ENCODE data around the gene CLMN.

Gene CLMN

DNA sequence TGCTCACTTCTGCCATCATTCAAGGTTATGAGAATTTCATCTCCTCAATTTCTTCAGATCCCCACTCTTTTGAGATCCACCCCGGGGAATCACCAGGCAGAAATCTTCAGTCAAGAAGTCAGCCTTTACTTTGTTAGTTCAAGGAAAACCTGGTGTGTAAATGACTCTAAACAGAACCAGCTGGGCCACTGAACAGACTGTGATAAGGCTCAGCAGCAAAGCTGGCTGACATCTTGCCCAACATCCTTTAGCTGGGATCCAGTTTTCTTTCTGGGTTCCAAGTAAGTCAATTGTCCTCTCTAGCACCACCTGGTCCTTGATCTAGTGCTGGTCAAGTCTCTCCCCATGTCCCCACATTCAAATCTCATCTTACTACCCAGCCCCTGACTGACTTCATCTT is 11.6 kb downstream of the CLMN start:
- Histone ChIP-seq H3K27ac (no peak overlapping the region), H3K4me3 (no peak overlapping the region)
- DNase-seq (ENCODE audit: low spot score), result no peak
- TF ChIP-seq, protein P1, sequence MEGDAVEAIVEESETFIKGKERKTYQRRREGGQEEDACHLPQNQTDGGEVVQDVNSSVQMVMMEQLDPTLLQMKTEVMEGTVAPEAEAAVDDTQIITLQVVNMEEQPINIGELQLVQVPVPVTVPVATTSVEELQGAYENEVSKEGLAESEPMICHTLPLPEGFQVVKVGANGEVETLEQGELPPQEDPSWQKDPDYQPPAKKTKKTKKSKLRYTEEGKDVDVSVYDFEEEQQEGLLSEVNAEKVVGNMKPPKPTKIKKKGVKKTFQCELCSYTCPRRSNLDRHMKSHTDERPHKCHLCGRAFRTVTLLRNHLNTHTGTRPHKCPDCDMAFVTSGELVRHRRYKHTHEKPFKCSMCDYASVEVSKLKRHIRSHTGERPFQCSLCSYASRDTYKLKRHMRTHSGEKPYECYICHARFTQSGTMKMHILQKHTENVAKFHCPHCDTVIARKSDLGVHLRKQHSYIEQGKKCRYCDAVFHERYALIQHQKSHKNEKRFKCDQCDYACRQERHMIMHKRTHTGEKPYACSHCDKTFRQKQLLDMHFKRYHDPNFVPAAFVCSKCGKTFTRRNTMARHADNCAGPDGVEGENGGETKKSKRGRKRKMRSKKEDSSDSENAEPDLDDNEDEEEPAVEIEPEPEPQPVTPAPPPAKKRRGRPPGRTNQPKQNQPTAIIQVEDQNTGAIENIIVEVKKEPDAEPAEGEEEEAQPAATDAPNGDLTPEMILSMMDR (IDR thresholded peaks at IDR 0.05), result no peak

DNA sequence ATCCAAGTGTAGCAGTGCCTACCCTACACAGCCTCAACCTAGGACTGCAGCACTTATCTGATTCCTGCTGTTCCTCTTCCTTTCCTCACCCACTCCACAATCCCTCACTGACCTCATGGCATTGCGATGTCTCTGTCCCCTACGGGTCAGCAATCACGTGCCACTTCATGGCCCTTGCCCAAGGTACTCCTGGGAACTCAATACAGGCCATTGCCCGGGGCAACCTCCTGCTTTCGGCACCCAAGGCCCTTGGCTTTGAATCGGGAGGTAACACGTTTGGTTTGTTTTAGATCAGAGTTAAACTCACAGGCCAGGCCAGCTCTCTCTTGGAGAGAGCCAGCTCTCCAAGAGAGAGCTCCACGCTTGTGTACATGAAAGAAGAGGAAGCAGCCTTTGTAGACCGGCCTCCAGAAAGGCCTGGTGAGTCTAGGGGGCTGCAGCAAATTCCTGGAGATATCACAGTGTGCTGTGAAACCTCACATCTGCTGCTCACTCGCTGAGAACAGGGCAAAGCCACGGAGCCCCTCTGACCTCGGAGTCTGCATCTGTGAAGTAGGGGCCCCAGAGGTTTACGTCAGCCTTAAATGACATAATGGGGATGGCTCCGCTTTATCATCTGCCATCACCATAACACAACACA is 12.2 kb downstream of the CLMN start:
- no peak overlapping the region for H3K4me3 ChIP-seq
- DNase-seq (ENCODE audit: low spot score), result no peak
- H3K27ac ChIP-seq, result no peak overlapping the region
- TF ChIP-seq, protein P1 (IDR thresholded peaks at IDR 0.05), result no peak

DNA sequence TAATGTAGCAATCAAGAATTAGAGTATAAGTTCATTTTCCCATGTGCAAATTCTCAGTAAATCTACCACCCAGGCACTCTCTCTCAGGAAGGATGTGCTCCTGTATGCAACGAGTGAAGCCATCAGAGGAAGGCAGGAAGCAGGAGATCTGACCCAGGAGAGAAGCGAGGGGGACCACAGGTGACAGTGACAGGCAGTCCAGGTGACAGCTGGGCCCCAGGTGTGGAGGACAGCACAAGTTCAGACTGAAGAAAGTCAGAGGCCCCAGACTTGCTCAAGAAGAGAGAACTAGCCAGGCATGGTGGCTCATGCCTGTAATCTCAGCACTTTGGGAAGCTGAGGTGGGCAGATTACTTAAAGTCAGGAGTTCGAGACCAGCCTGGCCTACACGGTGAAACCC is 13.8 kb downstream of the CLMN start:
- Histone ChIP-seq H3K4me3 (no peak overlapping the region), H3K27ac (no peak overlapping the region)
- no peak for DNase-seq (ENCODE audit: low spot score)
- TF ChIP-seq, protein P1 (IDR thresholded peaks at IDR 0.05), result no peak

DNA sequence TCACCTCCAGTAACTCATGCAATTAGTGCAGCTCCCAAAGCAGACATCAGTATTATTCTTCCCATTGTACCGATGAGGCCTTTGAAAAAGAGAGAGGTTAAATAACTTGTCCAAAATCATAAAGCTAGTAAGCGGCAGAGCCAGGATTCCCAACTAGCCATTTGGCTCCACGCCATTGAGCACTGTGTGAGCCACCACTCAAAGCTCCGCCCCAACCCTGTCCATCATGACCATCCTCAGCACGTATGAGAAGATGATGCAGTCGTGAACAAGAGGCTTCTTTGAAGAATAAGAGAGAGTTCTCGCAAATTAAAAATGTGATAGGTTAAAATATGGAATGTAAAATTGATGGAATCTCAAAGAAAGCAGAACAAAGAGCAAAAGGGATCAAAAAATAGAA is 14.6 kb downstream of the CLMN start:
- TF ChIP-seq, protein P1 (IDR thresholded peaks at IDR 0.05), result no peak
- no peak overlapping the region for H3K27ac ChIP-seq
- H3K4me3 ChIP-seq, result no peak overlapping the region
- no peak for DNase-seq (ENCODE audit: low spot score)

DNA sequence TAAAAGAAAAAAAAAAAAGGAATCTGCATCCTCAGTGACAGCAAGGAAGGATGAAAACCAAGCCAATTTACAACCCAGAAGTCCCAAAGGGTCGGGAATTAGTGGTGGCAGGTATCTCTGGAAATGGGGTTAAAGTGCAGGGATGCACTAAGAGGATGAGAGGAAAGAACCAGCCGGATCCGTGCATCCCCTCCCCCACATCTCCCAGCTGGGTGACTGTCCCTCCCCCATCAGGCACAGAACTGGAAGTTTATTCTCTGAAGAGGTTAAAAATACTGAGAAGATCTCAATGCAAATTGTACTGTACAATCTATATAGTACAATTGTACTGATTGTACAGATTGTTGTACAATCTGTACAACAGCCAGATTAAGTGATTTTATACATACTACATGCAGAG is 15.4 kb downstream of the CLMN start:
- no peak overlapping the region for H3K27ac ChIP-seq
- H3K4me3 ChIP-seq, result no peak overlapping the region
- no peak for DNase-seq (ENCODE audit: low spot score)
- TF ChIP-seq, protein P1 (IDR thresholded peaks at IDR 0.05), result no peak

DNA sequence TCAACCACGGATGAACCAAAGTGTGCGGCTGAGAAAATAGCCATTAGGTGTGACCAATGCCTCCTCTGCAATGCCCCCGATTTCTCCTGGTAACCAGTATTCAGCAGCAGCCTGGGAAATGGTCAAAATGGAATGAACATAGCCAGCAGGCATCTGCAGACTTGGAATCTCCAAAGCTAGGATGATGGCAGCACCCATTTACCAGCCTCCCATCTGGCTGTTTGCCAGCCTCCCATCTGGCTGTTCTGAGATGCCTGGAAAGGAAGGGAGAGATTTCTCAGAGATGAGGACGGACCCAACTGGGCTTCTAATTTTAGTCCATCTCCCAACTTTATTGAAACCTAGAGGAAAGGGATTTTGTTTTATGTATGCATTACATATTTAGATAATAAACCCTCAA is 16.2 kb downstream of the CLMN start:
- no peak overlapping the region for H3K27ac ChIP-seq
- no peak for DNase-seq (ENCODE audit: low spot score)
- TF ChIP-seq, protein P1 (IDR thresholded peaks at IDR 0.05), result no peak
- H3K4me3 ChIP-seq, result no peak overlapping the region

DNA sequence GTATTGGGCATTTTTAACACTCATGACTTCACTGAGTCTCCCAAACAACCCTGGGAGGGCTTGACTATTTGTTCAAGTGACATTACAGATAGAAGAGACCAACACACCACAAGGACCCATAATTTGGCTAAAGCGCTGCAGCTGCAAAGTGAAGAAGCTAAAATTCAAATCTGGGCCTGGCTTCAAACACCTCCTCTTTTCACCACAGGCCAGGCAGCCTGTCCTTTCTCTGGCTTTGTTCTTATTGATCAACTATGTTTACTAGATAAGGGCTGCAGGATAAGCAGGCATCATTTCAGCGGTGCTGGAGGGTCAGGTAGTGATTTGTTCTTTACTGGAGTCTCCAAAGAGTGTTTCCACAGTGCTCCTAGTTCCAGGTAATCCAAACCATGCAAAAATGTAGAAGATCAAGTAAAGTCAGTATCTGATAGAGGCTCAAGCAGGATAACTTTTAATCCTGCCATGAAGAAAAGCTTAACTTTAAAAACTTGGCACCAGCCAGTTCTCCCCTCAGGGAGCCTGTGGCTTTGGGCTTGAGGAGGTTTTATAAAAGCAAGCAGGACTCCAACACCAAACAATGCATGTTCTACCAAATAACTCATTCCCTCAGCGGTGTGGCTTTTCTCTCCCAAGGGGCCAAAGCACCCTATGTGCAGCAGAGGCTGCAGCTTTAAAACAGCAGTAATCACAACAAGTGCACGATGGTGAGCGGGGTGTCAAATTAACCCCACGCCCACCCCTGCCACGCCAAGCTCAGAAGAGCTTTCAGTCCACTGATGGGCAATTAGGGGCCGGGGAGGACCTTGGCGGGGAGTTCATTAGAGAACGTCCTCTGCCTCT is 16.8 kb downstream of the CLMN start:
- Histone ChIP-seq H3K27ac (no peak overlapping the region), H3K4me3 (no peak overlapping the region)
- TF ChIP-seq, protein P1 (IDR thresholded peaks at IDR 0.05), result no peak
- no peak for DNase-seq (ENCODE audit: low spot score)
